Measurements from ENCODE around the gene CALHM5.

Gene CALHM5

GRCh38 chr6:116561377-116562018 is 50.1 kb downstream of the CALHM5 start:
- ATAC-seq, result peak; percentile 64
- TF ChIP-seq, protein P1, sequence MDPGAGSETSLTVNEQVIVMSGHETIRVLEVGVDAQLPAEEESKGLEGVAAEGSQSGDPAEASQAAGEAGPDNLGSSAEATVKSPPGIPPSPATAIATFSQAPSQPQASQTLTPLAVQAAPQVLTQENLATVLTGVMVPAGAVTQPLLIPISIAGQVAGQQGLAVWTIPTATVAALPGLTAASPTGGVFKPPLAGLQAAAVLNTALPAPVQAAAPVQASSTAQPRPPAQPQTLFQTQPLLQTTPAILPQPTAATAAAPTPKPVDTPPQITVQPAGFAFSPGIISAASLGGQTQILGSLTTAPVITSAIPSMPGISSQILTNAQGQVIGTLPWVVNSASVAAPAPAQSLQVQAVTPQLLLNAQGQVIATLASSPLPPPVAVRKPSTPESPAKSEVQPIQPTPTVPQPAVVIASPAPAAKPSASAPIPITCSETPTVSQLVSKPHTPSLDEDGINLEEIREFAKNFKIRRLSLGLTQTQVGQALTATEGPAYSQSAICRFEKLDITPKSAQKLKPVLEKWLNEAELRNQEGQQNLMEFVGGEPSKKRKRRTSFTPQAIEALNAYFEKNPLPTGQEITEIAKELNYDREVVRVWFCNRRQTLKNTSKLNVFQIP (CRISPR knock-in tag; IDR thresholded peaks at IDR 0.05; ENCODE audit: borderline replicate concordance, low read depth), result no peak
- no peak for TF ChIP-seq ISL1 (CRISPR knock-in tag; IDR thresholded peaks at IDR 0.05)
- no peak for TF ChIP-seq BACH2 (CRISPR knock-in tag; IDR thresholded peaks at IDR 0.05; ENCODE audit: borderline replicate concordance)
- TF ChIP-seq TOX (CRISPR knock-in tag; IDR thresholded peaks at IDR 0.05; ENCODE audit: borderline replicate concordance), result no peak
- no peak for TF ChIP-seq ARNTL (CRISPR knock-in tag; IDR thresholded peaks at IDR 0.05; ENCODE audit: borderline replicate concordance, low read depth)
- no peak for TF ChIP-seq RARB (CRISPR knock-in tag; IDR thresholded peaks at IDR 0.05)
- no peak for TF ChIP-seq ZFP30 (CRISPR knock-in tag; IDR thresholded peaks at IDR 0.05)
- TF ChIP-seq ESRRG (CRISPR knock-in tag; IDR thresholded peaks at IDR 0.05), result no peak
- TF ChIP-seq, protein P2, sequence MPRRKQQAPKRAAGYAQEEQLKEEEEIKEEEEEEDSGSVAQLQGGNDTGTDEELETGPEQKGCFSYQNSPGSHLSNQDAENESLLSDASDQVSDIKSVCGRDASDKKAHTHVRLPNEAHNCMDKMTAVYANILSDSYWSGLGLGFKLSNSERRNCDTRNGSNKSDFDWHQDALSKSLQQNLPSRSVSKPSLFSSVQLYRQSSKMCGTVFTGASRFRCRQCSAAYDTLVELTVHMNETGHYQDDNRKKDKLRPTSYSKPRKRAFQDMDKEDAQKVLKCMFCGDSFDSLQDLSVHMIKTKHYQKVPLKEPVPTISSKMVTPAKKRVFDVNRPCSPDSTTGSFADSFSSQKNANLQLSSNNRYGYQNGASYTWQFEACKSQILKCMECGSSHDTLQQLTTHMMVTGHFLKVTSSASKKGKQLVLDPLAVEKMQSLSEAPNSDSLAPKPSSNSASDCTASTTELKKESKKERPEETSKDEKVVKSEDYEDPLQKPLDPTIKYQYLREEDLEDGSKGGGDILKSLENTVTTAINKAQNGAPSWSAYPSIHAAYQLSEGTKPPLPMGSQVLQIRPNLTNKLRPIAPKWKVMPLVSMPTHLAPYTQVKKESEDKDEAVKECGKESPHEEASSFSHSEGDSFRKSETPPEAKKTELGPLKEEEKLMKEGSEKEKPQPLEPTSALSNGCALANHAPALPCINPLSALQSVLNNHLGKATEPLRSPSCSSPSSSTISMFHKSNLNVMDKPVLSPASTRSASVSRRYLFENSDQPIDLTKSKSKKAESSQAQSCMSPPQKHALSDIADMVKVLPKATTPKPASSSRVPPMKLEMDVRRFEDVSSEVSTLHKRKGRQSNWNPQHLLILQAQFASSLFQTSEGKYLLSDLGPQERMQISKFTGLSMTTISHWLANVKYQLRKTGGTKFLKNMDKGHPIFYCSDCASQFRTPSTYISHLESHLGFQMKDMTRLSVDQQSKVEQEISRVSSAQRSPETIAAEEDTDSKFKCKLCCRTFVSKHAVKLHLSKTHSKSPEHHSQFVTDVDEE (CRISPR knock-in tag; IDR thresholded peaks at IDR 0.05), result no peak
- TF ChIP-seq ZNF70 (CRISPR knock-in tag; IDR thresholded peaks at IDR 0.05), result no peak
- no peak for TF ChIP-seq ZNF565 (CRISPR knock-in tag; conservative IDR thresholded peaks at IDR 0.05; ENCODE audit: low read depth)

GRCh38 chr6:116562019-116562403 is 50.6 kb downstream of the CALHM5 start:
- TF ChIP-seq PPARA (CRISPR knock-in tag; IDR thresholded peaks at IDR 0.05; ENCODE audit: borderline replicate concordance) (no peak), ZC3H10 (CRISPR knock-in tag; IDR thresholded peaks at IDR 0.05) (no peak), ESRRG (CRISPR knock-in tag; IDR thresholded peaks at IDR 0.05) (no peak), BACH2 (CRISPR knock-in tag; IDR thresholded peaks at IDR 0.05; ENCODE audit: borderline replicate concordance) (no peak), TCF4 (CRISPR knock-in tag; IDR thresholded peaks at IDR 0.05; ENCODE audit: borderline replicate concordance) (no peak), TOX (CRISPR knock-in tag; IDR thresholded peaks at IDR 0.05; ENCODE audit: borderline replicate concordance) (no peak), ZFP30 (CRISPR knock-in tag; IDR thresholded peaks at IDR 0.05) (no peak), ZFP3 (CRISPR knock-in tag; IDR thresholded peaks at IDR 0.05) (no peak), CSRNP3 (CRISPR knock-in tag; IDR thresholded peaks at IDR 0.05) (no peak), PATZ1 (CRISPR knock-in tag; IDR thresholded peaks at IDR 0.05; ENCODE audit: borderline replicate concordance) (no peak), GLIS3 (CRISPR knock-in tag; IDR thresholded peaks at IDR 0.05) (no peak)
- TF ChIP-seq, protein P2 (CRISPR knock-in tag; IDR thresholded peaks at IDR 0.05), result no peak
- ATAC-seq, result no peak

GRCh38 chr6:116562614-116563013 is 51.2 kb downstream of the CALHM5 start:
- ATAC-seq, result no peak
- no peak for TF ChIP-seq TOX (CRISPR knock-in tag; IDR thresholded peaks at IDR 0.05; ENCODE audit: borderline replicate concordance)
- TF ChIP-seq, protein P2 (CRISPR knock-in tag; IDR thresholded peaks at IDR 0.05), result no peak
- no peak for TF ChIP-seq PATZ1 (CRISPR knock-in tag; IDR thresholded peaks at IDR 0.05; ENCODE audit: borderline replicate concordance)
- no peak for TF ChIP-seq CREB5 (CRISPR knock-in tag; IDR thresholded peaks at IDR 0.05; ENCODE audit: low read depth)
- TF ChIP-seq ZFP30 (CRISPR knock-in tag; IDR thresholded peaks at IDR 0.05), result no peak
- TF ChIP-seq BACH2 (CRISPR knock-in tag; IDR thresholded peaks at IDR 0.05; ENCODE audit: borderline replicate concordance), result no peak

Data from SK-N-SH treated with all-trans-retinoic acid at 6 μM for 48 hours (cell line).